Right ventricle myocardium inferior (tissue), 1 donor: ENCODE data around the gene TNRC6A. TPM values are rescaled to one million over a fixed set of nuclear protein-coding genes. Genes with fewer than 3 reads are reported as not detected.
A peak's percentile ranks its signal among the peaks of the same experiment; 100 is the strongest.
"Not testable (repeated sequence)": the region's sequence is repeated elsewhere in the genome, so short reads cannot be mapped to it uniquely, and the experiment has no call there.

Experiments used
- ATAC-seq: fragments of 200-7000 bp; cut with Tn5 transposase; one replicate; pipeline ENCODE4 v1.9.1; 2020; ENCODE audit warnings: mild to moderate bottlenecking, moderate library complexity
- DNase-seq: peaks from one replicate; pipeline ENCODE4 v3.0.0; 2021; ENCODE audit errors: missing footprints
- intact Hi-C: fragments of 100-400 bp; cut with DNase I; formaldehyde crosslinking; loops from one replicate; pipeline ENCODE4 v1.11.0; 2022
- total RNA-seq: library from RNA; stranded (reverse); fragmentation: NEBNext Ultra II Directional; extraction: Animal tissue kit (Norgen Biotek cat#: 25700); gene quantifications from one replicate; pipeline ENCODE4 v1.2.1, GENCODE V29; 2021
- donor health status: DM: no; HTN: yes; CAD: no; lungs with severe emphysema.

TNRC6A gene
- total RNA-seq, 1 donor from 2014 or later, result 34.8 TPM

DNA sequence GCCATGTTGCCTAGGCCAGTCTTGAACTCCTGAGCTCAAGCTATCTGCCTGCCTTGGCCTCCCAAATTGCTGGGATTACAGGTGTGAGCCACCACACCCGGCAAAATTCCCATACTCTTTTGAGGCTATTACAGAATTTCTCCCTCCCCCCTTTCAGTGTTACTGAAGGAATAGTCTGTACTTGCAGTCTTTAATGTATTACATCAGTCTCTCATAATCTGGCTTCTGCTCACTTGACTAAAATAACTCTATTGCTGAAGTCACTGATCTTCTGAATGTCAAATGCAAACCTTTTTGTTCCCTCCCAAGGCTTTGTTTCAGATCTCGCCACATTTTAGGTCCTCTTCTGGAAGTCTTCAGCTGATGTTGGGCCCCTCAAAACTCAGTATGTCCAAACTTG, 51.8 kb downstream of the TNRC6A start:
- ATAC-seq, result no peak
- DNase-seq, result no peak
- intact Hi-C loops, result no loop called here

DNA sequence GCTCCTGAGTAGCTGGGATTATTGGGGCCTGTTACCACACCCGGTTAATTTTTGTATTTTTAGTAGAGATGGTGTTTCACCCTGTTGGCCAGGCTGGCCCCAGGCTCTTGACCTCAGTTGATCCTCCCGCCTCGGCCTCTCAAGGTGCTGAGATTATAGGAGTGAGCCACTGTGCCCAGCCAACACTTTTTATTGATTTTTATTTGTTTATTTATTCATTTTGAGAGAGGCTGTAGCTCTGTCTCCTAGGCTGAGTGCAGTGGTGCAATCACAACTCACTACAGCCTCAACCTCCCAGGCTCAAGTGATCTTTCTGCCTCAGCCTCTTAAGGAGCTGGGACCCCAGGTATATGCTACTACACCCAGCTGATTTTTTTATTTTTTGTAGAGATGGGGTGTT, 54.7 kb downstream of the TNRC6A start:
- intact Hi-C loops, result no loop called here
- DNase-seq (no peak), ATAC-seq (no peak)

DNA sequence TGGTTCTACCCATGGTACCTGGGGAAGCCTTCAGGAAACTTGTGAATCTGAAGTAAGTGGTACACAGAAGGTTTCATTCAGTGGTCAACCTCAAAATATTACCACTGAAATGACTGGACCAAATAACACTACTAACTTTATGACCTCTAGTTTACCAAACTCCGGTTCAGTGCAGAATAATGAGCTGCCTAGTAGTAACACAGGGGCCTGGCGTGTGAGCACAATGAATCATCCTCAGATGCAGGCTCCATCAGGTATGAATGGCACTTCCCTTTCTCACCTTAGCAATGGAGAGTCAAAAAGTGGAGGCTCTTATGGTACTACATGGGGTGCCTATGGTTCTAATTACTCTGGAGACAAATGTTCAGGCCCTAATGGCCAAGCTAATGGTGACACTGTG, 60.4 kb downstream of the TNRC6A start:
- DNase-seq, result no peak
- intact Hi-C loops, result no loop called here
- ATAC-seq, result no peak

DNA sequence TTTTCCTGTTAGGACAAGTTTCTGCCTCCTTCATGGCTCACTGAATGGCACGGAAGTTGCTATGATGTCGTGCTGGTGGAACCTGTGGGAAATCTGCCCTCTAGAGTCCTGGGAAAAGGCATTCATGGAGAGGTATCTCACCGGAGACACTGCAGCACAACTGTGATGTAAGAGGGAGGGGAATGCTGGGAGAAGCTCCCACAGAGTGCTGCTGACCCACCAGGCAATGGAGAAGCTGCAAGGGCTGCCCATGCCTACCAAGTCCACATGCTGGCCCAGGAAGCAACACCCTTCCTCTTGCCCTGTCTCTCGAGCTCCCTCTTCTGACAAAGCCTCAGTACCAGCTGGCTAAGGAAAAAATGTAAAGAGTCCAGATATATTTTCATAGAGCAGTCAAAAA, 71.1 kb downstream of the TNRC6A start:
- intact Hi-C loops, result loop anchor here (5.0 kb wide), 1 partner anchor 233 kb away; no protein-coding TSS in a partner anchor
- ATAC-seq (no peak), DNase-seq (no peak)

DNA sequence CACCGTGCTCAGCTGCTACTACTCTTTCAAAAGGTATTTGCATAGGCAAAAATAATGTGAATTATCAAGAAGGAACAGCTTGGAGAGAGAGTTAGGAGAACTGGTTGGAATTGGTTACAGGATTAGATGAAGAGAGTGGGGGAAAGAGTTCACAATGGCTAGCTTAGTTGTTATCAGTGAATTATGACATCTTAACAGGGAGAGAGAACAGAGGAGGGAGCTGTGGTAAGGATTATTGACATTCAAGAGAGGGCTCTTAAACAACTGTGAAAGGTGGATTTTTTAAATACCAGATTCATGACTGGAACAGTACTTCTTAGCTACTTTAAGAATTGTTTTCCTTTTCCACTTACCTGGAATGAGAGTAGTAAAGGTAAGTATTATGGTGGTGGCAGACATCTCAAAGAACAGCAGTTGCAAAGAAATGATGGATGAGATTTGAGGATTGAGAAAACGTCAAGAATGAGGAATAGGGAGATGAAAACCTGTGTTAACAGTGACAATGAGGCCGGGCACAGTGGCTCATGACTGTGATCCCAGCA, 72.4 kb downstream of the TNRC6A start:
- DNase-seq (no peak), ATAC-seq (no peak)
- intact Hi-C loops, result loop anchor here (5.0 kb wide), 1 partner anchor 235 kb away; no protein-coding TSS in a partner anchor

DNA sequence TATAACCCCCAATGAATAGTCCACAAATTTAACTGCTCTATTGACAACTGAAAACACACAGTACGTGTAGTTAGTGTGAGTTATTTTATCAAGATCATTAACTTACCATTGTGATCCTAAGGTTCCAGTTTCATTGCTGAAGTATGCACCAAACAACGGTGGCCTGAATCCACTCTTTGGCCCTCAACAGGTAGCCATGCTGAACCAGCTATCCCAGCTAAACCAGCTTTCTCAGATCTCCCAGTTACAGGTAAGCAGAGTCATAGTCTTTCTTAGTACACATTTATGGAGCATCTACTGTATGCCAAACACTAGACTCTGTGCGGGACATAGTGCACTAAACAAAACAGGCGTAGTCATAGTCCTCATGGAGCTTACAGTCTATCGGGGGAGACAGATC, 76.0 kb downstream of the TNRC6A start:
- intact Hi-C loops, result no loop called here
- DNase-seq (no peak), ATAC-seq (no peak)

DNA sequence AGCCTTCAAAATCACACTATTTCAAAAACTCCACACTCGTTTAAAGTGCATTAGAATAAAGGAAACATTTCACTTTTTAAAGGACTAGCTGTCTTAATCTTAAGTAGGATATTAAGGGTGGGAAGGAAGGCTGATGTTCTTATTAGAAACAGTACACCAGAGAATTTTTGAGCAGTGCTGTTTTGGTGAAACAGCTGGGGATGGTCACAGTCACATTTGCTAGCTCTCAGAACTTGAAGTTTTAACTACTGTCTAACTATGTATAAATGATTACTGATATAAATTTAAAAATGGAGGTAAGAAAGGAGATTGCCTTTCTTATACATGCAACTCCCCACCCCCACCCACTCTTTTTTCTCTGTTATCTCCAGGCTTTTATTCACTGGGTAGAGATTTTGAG, 77.8 kb downstream of the TNRC6A start:
- DNase-seq, result no peak
- no peak for ATAC-seq
- intact Hi-C loops, result no loop called here

DNA sequence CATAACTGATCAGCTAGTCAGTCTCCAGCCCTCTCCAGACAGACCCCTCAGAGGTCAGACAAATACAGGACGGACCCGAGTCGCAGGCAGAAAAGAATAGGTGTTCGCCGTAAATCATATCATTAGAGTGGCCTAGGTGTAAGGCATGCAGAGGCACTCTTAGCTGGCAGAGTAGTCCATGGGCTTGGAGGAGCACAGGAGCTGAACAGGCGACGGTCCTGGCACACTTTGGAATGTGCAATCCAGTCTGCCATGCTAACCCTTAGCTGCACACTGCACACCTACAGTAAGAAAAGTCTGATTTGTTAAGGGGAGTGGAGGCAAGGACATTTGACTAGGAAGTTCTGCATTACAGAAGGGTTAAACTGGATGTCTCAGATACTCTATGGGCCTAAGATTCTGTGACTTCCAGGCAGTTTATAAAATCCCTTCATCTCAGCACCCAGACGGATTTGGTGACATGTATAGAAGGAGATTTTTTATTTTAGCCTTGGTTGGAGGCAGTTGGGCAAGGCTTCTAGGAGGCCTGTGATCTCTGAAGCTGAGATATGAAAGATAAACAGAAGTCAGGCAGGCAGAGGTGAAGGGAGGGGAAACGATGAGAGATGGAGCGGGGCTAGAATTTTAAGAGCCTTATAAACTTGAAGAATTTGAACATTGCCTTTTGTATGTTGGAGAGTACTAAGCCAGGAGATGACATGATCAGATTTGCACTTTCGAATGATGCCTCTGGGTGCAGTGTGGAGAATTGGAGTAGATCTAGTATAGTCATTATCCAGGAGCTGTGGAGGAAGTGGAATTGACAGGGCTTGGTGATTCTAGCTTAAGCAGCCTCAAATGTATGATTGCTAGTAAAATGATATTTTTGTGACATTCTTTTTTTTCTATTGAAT, 81.7 kb downstream of the TNRC6A start:
- no peak for DNase-seq
- intact Hi-C loops, result no loop called here
- ATAC-seq, result no peak

DNA sequence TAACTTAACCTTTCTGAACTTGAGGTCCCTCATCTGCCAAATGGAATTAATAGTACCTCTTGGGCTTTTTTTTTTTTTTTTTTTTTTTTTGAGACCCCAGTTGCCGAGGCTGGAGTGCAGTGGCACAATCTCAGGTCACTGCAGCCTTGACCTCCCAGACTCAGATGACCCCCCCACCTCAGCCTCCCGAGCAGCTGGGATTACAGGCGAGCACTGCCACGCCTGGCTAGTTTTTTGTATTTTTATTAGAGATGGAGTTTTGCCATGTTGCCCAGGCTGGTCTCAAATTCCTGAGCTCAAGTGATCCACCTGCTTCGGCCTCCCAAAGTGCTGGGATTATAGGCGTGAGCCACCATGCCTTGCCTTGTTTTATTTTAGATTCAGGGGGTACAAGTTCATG, 83.4 kb downstream of the TNRC6A start:
- ATAC-seq, intact Hi-C loops, DNase-seq: not testable (repeated sequence)

DNA sequence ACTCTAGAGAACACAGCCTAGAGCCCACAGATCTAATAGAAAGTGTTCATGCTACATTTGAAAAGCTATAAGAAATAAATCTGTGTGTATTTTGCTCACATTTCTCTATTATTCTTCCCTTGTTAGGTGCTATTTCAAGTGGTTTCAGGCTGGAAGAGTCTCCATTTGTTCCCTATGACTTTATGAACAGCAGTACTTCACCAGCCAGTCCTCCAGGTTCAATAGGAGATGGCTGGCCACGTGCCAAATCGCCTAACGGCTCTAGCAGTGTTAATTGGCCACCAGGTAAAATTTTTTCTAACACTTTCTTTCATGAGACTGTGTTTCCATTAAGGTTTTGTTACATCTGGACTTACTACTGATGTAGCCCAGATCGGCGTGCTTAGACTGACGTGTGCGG, 85.6 kb downstream of the TNRC6A start:
- intact Hi-C loops, result no loop called here
- ATAC-seq (no peak), DNase-seq (no peak)

DNA sequence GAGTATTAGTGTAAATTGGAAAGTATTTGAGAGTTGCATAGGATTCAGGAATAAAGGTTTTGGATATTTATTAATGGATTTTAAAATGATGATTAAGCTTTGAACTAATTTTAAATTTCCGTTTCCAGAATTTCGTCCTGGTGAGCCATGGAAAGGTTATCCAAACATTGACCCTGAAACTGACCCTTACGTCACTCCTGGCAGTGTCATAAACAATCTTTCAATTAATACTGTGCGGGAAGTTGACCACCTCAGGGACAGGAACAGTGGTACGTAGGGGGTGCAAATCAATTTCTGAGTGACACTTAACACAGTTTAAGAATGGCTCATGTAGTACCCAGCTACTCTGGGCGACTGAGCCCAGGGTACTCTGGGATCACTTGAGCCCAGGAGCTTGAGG, 87.2 kb downstream of the TNRC6A start:
- ATAC-seq (no peak), DNase-seq (no peak)
- intact Hi-C loops, result no loop called here

DNA sequence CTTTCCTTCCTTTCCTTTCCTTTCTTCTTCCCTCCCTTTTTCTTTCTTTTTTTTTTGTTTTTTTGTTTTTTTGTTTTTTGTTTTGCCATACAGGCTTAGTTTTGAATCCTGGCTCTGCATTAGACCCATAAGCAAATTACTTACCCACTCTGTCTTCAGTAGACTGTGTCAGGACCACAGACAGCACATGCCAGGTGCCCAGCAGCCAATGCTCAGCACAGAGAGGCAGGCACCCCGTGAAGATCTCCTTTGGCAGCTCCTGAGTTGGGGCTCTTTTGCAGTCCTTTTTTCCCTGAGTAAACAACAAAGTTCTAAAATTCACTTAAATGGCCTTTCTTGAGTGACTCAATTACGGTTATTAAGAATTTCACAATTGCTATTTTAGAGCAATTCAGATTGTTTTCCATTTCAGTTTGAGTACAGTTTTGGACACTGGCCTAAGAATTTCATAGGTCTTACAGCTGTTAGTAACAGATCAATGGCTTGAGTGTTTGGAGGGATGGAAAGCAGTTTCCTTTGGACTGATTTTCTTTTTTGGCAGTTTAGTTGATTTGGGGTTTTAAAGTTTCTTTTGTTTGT, 90.1 kb downstream of the TNRC6A start:
- intact Hi-C loops, result no loop called here
- DNase-seq (no peak), ATAC-seq (no peak)

DNA sequence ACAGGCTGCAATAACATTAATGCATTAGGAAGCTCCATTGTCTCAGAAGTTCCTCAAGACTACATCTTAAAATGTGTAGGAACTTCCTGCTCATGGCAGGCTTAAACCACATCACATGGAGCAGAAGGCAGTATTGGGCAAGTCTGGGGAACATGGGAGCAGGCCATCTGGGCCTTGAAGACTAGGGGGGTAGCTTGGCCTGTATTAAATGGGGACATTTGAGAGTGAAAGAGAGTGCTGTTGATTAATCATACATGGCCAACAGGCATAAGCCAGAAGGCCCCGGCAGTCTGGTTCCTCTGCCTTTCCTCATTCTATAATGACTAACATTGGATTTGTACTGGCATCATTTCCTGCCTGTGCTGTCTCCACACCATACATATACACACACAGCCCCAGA, 91.1 kb downstream of the TNRC6A start:
- no peak for ATAC-seq
- intact Hi-C loops, result no loop called here
- no peak for DNase-seq

DNA sequence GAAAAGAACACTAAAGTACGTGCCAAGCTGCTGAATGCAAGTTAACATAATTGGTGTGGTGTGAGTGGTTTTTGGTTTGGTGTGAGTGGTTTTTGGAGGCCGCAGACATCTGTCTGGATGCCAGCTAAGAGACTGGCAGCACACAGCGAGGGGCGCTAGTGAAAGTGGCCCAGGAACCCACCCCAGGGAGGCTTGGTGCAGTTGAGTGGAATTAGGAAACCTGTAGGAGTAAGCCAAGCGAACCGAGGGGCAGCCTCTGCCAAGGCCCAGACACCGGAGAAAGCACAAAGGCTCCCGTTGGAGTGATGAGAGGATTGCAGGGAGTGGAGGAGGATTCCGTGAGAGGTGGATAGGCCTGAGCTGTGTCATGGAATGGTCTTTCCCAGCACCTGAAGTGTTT, 91.7 kb downstream of the TNRC6A start:
- ATAC-seq (no peak), DNase-seq (no peak)
- intact Hi-C loops, result no loop called here

DNA sequence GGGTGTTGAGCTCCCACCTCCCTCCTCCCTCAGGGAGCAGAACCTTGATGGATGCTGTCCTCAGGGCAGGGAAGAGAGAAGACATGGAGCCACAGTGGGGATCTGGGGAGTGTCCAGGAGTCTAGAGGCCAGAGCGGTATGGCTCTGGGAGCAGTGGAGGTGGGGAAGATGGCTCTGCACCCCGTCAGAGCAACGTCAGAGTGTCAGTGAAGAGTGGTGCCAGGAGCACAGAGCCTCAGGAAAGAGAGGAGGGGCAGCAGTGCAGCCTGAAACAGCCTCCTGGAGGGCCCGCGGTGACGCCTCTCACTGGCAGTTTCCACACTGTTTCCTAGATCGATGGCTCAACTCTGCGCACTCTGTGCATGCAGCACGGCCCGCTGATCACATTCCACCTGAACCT, 93.1 kb downstream of the TNRC6A start:
- intact Hi-C loops, result no loop called here
- DNase-seq (no peak), ATAC-seq (peak; percentile 32)

DNA sequence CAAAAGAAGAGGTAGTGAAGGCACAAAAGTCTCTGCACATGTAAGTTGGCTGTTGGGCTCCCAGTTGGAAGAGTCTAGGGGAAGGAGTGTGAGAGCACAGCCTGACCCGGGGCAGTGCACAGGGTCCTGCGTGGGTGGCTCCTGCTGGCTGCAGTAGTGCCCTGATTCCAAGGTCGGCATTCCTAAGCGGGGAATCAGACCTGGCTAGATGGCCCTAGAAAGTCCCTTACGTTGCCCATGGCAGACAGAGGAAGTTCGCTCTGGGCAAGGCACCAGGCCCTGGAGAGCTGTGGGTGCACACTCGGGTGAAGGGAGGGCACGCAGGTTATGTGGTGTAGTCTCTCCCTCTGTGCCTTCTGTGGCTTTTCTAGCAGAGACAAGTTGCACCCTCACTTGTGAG, 93.5 kb downstream of the TNRC6A start:
- intact Hi-C loops, result no loop called here
- ATAC-seq (peak; percentile 40), DNase-seq (no peak)

DNA sequence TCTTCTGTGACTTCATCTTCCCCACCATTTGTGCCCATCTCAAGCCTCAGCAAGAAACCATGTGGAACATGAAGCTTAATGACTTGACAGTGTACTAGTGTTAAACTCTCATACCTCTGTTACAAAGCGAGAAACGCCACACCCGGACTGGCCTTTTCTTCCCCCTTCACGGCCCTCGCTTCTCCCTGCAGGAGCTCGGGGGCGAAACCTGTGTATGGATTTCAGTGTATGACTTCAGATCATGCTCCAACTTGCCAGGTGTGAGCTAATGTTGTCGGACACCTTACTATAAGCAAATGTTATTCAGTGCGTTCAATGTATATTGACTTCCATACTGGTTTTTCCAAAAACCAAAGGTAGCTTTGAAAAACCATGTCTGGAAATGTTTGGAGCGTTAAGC, 96.2 kb downstream of the TNRC6A start:
- no peak for DNase-seq
- no peak for ATAC-seq
- intact Hi-C loops, result no loop called here

DNA sequence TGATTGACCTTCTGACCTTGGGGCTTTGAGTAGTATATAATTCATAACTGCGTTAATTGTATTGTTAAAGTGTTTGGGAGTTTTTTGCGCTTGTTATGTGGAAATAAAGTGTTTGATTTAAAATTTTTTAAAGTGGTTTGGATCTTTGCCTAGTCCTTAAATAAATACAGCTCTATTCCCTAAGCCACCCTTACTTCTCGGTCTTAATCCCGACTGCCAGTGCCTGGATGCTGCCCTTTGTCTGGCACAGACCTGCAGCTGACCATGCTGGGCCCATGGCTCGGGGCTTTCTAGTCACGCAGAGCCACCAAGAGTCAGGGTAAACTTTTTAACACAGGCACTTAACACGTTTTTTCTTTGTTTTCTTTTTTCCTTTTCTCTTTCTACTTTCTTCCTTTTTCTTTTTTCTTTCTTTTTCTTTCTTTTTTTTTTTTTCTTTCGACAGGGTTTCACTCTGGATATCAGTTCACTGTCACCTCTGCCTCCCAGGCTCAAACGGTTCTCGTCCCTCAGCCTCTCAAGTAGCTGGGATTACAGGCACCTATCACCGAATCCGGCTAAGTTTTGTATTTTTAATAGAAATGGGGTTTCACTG, 96.7 kb downstream of the TNRC6A start:
- DNase-seq, result no peak
- ATAC-seq, result no peak
- intact Hi-C loops, result no loop called here

DNA sequence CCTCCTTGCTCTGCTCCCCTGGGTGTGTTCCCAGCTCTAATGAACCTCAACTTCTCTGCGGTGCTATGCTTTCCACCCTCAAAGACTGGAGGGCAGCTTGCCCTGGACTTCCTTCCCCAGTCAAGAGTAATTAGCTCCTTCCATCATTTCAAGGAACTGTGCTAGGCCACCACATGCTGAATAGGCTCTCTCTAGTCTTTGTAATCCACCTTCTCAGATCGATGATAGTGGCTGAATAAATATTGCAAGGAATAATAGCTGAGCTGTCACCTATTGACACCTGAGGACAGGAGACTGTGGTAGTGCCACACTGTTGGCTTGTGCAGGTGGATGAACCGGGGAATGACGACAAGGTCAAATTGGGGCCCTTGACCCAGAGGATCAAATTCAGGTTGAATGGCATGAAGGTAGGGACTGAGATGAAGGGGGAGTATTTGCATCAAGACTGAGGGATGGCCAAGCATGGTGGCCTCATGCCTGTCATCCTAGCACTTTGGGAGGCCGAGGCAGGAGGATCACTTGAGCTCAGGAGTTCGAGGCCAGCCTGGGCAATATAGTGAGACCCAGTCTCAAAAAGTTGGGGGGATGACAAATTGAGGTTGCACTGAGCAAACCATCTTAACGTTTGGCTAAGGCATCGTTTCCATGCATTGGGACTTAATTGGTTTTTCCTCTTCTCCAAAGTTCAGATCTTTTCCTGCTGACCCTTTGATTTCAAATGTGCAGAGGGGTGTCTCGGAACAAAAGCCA, 97.5 kb downstream of the TNRC6A start:
- ATAC-seq (no peak), DNase-seq (no peak)
- intact Hi-C loops, result no loop called here
